GM21528 (cell line): ENCODE measurements around the gene SLC38A8.

ENCODE experiments used
- ATAC-seq: cut with Tn5 transposase; IDR thresholded peaks from one replicate; pipeline ENCODE4 v1.9.1; 2021; ENCODE audit warnings: mild to moderate bottlenecking, moderate library complexity; ENCODE audit not compliant: unreplicated experiment, low FRiP score

SLC38A8 gene

DNA sequence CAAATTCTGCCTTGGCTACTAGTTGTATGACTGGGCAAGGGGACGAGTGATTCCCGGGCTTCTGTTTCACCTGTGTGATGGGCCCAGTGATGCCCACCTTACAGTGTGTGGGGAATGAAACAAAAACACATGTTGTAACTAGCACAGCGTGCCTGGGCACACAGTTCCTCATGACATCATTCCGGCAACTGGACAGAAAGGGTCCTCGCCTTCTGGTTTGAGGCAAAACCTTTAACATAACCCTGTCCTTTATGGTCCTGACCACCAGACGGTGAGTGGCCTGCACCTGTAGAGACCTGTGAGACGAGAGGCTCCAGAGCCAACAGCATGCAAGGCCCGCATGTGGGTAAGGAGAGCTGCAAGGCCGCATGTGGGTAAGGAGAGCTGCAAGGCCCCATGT lies 7.7 kb upstream of the SLC38A8 start:
- ATAC-seq = no peak

GRCh38 chr16:84049403-84050060 lies 6.9 kb upstream of the SLC38A8 start:
- no peak for ATAC-seq

DNA sequence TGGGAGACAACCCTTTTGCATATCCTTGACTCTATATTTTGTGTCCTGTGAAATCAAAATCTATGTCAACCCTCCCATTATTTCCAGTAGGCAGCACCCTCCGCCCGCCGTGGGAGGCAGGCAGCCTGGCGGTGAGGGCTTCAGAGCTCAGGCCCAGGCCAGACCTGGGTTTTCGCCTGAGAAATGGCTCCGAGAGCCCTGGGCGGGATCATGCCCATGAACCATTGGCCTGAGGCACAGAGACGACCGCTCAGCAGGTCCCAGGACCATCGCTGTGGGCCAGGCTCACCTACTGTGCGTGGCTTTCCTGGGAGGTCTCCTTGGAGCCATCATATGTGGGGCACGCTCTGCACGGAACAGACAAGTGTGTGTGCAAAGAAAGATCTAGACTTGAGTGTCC lies 6.3 kb upstream of the SLC38A8 start:
- no peak for ATAC-seq

- ATAC-seq = no peak
Observed at GRCh38 chr16:84048270-84048669, 5.7 kb upstream of the SLC38A8 start.

DNA sequence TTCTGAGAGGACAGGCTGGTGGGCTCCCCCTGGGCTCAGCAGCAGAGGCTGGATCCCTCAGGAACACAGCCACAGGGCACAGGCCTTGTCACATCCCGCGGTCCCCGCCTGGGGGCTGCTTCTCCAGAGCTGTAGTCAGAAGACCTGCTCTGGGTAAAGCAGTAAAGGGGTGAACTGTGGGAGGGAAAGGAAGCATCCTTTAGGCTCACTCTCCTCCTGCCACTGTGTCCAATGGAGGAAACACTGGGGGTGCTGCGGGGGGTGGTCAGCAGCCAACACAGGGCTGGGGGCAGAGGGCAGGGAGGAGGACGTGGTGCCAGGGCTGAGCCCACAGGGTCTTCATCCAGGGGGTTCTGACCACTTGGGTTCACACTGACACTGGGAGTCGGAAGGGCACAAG lies 5.0 kb upstream of the SLC38A8 start:
- ATAC-seq = no peak

GRCh38 chr16:84047206-84047605 lies 4.6 kb upstream of the SLC38A8 start:
- ATAC-seq = no peak

DNA sequence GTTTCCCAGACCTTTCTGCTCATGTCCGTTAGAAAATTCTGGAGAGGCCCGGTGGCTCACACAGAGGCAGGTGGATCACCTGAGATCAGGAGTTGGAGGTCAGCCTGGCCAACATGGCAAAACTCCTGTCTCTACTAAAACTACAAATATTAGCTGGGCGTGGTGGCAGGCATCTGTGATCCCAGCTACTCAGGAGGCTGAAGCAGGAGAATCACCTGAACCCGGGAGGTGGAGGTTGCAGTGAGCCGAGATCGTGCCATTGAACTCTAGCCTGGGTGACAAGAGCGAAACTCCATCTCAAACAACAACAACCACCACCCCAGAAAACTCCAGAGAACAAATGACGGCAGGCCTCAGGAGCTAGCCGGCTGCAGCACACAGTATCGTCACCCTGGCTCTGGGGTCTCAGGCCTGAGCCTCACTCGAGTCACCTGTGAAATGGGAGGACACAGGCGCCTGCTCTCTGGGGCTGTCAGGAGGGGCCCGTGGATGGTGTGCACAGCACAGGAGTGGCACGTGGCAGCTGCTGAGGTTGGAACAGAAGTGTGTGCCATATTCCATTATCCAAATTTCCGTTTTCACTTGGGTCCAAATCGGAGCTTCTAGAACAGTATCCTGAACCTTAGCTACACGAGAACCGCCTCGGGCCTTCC lies 3.3 kb upstream of the SLC38A8 start:
- ATAC-seq = no peak

DNA sequence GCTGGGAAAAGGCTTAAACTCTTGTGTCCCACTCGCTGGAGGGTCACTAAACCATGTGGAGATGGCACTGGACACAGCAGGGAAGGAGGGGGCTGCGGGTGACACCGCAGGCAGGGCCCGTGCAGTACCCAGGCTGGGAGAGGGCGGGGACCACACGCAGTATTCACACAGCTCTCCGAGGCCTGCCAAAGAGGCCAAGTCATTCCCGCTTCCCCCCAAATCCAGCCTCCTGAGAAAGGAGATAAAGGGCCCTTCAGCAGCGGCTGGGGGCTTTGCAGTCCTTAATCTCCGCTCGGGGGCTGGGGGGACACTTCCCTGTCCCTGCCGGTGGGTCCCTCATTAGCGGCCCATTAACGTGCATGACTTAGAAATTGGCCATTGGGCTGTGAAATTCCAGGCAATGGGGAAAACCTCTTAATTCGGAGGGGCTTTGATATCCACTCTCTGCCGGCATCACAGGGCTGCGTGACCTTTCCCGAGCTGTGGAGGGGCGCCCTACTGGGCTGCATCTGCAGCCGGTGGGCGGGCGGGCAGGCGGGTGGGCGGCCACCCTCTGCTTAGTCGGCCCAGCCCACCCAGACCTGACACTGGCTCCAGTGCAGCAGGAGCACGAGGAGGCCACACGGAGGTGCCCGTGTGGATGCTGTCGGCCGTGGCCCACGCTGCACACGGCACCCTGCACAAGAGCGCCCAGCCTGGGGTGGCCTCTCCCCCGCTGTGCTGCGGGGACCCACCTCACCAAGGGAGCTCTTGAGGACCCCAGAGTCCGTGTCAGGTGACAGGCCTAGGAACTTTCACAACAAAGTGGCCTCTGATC lies 2.6 kb upstream of the SLC38A8 start:
- no peak for ATAC-seq

GRCh38 chr16:84044118-84044488 lies 1.5 kb upstream of the SLC38A8 start:
- no peak for ATAC-seq

GRCh38 chr16:84043486-84044117 lies 1.0 kb upstream of the SLC38A8 start:
- ATAC-seq = no peak

- no peak for ATAC-seq
Observed at GRCh38 chr16:84042879-84043485, 387 bp upstream of the SLC38A8 start.

DNA sequence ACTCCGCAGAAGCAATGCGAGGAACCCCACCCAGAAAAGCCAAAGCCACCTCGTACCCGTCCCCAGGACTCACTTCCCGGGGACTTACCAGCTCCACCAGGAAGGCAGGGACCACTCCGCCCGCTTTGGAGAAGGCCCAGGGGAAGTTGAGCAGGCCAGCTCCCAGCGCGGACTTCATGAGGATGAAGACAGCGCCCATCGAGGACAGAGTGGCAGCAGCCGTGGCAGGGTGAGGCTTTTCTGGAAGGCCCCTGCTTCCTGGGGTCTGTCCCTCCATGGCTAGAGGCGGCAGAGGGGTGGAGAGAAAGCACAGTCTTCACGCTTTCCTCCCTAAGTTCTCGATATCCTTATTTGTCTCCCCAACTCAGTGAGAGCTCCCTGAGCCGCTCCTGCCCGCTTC lies 714 bp downstream of the SLC38A8 start:
- ATAC-seq = no peak

- no peak for ATAC-seq
Observed at GRCh38 chr16:84040823-84041820, 1.5 kb downstream of the SLC38A8 start.

DNA sequence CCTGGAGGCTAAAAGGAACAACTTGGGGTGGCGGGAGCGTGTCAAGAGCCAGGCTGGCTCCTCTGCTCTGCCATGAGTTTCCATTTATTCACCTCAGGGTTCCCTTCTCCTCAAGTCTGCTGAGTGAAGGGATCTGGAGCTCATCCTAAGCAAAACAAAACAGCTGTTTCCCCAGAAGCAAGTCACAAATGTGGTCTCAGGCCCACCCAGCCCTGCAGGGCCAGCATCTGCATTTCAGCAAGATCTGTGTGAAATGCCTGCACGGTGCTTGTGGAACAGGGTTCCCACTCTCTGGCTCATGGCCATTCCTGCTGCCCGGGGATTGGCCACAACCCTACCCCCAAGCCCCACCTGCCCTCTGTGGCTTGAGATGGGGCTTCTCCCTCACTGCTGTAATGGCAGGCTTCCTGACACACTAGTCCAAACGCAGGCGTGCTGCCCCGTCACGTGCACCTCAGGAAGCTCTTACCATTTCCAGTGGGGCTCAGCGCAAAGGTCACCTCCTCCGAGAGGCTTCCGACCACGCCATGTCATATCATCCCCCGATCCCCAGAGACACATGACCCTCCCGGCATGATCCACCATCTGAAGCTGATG lies 2.3 kb downstream of the SLC38A8 start:
- ATAC-seq = no peak

GRCh38 chr16:84039696-84040095 lies 2.9 kb downstream of the SLC38A8 start:
- ATAC-seq = no peak

- no peak for ATAC-seq
Observed at GRCh38 chr16:84038469-84038868, 4.1 kb downstream of the SLC38A8 start.

GRCh38 chr16:84036982-84037425 lies 5.6 kb downstream of the SLC38A8 start:
- ATAC-seq = no peak

- no peak for ATAC-seq
Observed at GRCh38 chr16:84036131-84036530, 6.5 kb downstream of the SLC38A8 start.

DNA sequence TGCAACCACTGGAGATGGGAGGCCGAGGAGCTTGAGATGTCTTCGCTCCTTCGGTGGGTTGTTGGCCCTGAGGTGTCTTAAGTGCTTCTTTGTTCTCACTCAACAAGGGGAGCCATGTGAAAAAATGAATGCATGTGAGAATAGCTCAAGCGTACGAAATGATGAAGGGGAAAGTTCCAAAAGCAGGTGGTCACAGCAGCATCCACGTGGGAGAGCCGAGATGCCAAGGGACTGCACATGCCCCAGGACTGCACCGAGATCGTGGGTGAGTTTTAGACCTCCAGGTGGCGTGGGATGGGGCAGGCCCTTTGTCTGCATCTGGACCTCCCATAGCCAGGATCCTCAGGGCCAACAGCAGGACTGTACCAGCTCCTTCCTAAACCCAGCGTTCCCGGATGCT lies 8.1 kb downstream of the SLC38A8 start:
- no peak for ATAC-seq
